ENCODE measurements around the gene PTPRN2.

GRCh38 chr7:157827863-157828160 is 759.8 kb downstream of the PTPRN2 start:
- TF ChIP-seq GATA2 (IDR thresholded peaks at IDR 0.05; ENCODE audit: low read depth, low read length) (no peak), GATA3 (IDR thresholded peaks at IDR 0.05; ENCODE audit: low read depth, low read length) (no peak)

All from SH-SY5Y (cell line).